SK-N-SH treated with all-trans-retinoic acid at 6 μM for 48 hours (cell line): ENCODE results near the gene GPR160.

ENCODE experiments used
- ATAC-seq: fragments of 200-7000 bp; cut with Tn5 transposase; 3 replicates; pipeline ENCODE4 v1.9.1; 2020; ENCODE audit warnings: mild to moderate bottlenecking, moderate library complexity
- ARNTL ChIP-seq: fragments of 450-650 bp; formaldehyde crosslinking; IDR thresholded peaks from 2 replicates; pipeline ENCODE4 v1.5.0; 2020; ENCODE audit warnings: low read depth, mild to moderate bottlenecking, moderate library complexity, borderline replicate concordance
- BACH2 ChIP-seq: fragments of 250-450 bp; sonication (Bioruptor Pico); IDR thresholded peaks from 2 replicates; pipeline ENCODE4 v1.9.0; 2021; ENCODE audit warnings: mild to moderate bottlenecking, borderline replicate concordance
- CREB5 ChIP-seq: fragments of 250-450 bp; sonication (Bioruptor Pico); IDR thresholded peaks from 2 replicates; pipeline ENCODE4 v1.5.1; 2020; ENCODE audit warnings: low read depth, mild to moderate bottlenecking, moderate library complexity
- CSDC2 ChIP-seq: fragments of 250-450 bp; sonication (Bioruptor Pico); IDR thresholded peaks from 2 replicates; pipeline ENCODE4 v1.5.0; 2020; ENCODE audit warnings: mild to moderate bottlenecking, moderate library complexity
- CSRNP3 ChIP-seq: fragments of 250-450 bp; sonication (Bioruptor Pico); IDR thresholded peaks from 2 replicates; pipeline ENCODE4 v1.5.1; 2021; ENCODE audit warnings: mild to moderate bottlenecking, moderate library complexity
- ESRRG ChIP-seq: fragments of 250-450 bp; sonication (Bioruptor Pico); IDR thresholded peaks from 2 replicates; pipeline ENCODE4 v1.6.1; 2021; ENCODE audit warnings: mild to moderate bottlenecking
- GLIS3 ChIP-seq: fragments of 250-450 bp; sonication (Bioruptor Pico); IDR thresholded peaks from 2 replicates; pipeline ENCODE4 v1.5.0; 2020; ENCODE audit warnings: mild to moderate bottlenecking, moderate library complexity
- ISL1 ChIP-seq: fragments of 250-450 bp; sonication (Bioruptor Pico); IDR thresholded peaks from 2 replicates; pipeline ENCODE4 v2.1.2; 2022; ENCODE audit warnings: mild to moderate bottlenecking, moderate library complexity
- OSR1 ChIP-seq: fragments of 250-450 bp; sonication (Bioruptor Pico); IDR thresholded peaks from 2 replicates; pipeline ENCODE4 v1.8.0; 2022; ENCODE audit warnings: moderate library complexity, mild to moderate bottlenecking, inconsistent platforms
- PATZ1 ChIP-seq: fragments of 250-450 bp; sonication (Bioruptor Pico); IDR thresholded peaks from 2 replicates; pipeline ENCODE4 v1.8.0; 2020; ENCODE audit warnings: mild to moderate bottlenecking, moderate library complexity, borderline replicate concordance
- POU6F1 ChIP-seq: fragments of 250-450 bp; sonication (Bioruptor Pico); IDR thresholded peaks from 2 replicates; pipeline ENCODE4 v1.8.0; 2021; ENCODE audit warnings: low read depth, mild to moderate bottlenecking, moderate library complexity, borderline replicate concordance
- RARB ChIP-seq: fragments of 250-450 bp; sonication (Bioruptor Pico); IDR thresholded peaks from 2 replicates; pipeline ENCODE4 v1.8.0; 2021; ENCODE audit warnings: mild to moderate bottlenecking, moderate library complexity
- SNAI2 ChIP-seq: fragments of 250-450 bp; sonication (Bioruptor Pico); IDR thresholded peaks from 2 replicates; pipeline ENCODE4 v1.5.0; 2020; ENCODE audit warnings: mild to moderate bottlenecking, moderate library complexity
- TOX ChIP-seq: fragments of 250-450 bp; sonication (Bioruptor Pico); IDR thresholded peaks from 2 replicates; pipeline ENCODE4 v1.8.0; 2021; ENCODE audit warnings: mild to moderate bottlenecking, moderate library complexity, borderline replicate concordance
- TSHZ2 ChIP-seq: fragments of 250-450 bp; sonication (Bioruptor Pico); IDR thresholded peaks from 2 replicates; pipeline ENCODE4 v1.5.0; 2020; ENCODE audit warnings: mild to moderate bottlenecking, moderate library complexity
- ZC3H10 ChIP-seq: fragments of 250-450 bp; sonication (Bioruptor Pico); IDR thresholded peaks from 2 replicates; pipeline ENCODE4 v1.5.1; 2021; ENCODE audit warnings: mild to moderate bottlenecking, moderate library complexity
- ZFP3 ChIP-seq: fragments of 250-450 bp; sonication (Bioruptor Pico); IDR thresholded peaks from 2 replicates; pipeline ENCODE4 v1.5.0; 2020; ENCODE audit warnings: mild to moderate bottlenecking, moderate library complexity
- ZFP30 ChIP-seq: fragments of 450-650 bp; formaldehyde crosslinking; IDR thresholded peaks from 2 replicates; pipeline ENCODE4 v1.5.0; 2022; ENCODE audit warnings: mild to moderate bottlenecking, moderate library complexity
- ZNF565 ChIP-seq: fragments of 450-650 bp; formaldehyde crosslinking; conservative IDR thresholded peaks from 2 replicates; pipeline ENCODE4 v1.5.0; 2020; ENCODE audit warnings: low read depth, mild to moderate bottlenecking, moderate library complexity
- ZNF70 ChIP-seq: fragments of 450-650 bp; formaldehyde crosslinking; IDR thresholded peaks from 2 replicates; pipeline ENCODE4 v1.5.0; 2020; ENCODE audit warnings: mild to moderate bottlenecking, moderate library complexity
- ZNF8 ChIP-seq: fragments of 450-650 bp; formaldehyde crosslinking; IDR thresholded peaks from 2 replicates; pipeline ENCODE4 v1.5.0; 2020; ENCODE audit warnings: mild to moderate bottlenecking, moderate library complexity

Gene GPR160

DNA sequence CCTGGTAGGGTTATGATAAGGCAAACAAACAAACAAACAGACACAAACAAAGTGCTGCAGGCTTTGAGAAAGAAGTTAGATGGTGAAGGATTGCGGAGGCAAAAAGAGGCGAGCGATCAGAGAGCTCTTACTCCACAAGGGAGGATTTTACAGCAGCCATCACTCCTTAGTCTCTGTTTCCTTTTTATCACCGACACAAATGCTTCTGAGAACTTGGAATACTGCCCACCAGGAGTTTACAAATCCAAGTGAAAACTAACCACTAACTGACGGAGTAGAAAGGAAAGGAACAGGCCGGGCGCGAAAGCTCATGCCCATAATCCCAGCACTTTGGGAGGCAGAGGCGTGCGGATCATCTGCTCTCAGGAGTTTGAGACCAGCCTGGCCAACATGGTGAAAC lies 35.6 kb upstream of the GPR160 start (continued):
- TF ChIP-seq CSRNP3 (CRISPR knock-in tag) = no peak

GRCh38 chr3:170002879-170003278 lies 34.9 kb upstream of the GPR160 start:
- no peak for ATAC-seq
- TF ChIP-seq CSDC2 (CRISPR knock-in tag) (no peak), ZFP30 (CRISPR knock-in tag) (no peak), ZFP3 (CRISPR knock-in tag) (no peak), ZC3H10 (CRISPR knock-in tag) (no peak), ESRRG (CRISPR knock-in tag) (no peak), TOX (CRISPR knock-in tag) (no peak), GLIS3 (no peak), ZNF565 (CRISPR knock-in tag) (no peak), ZNF70 (CRISPR knock-in tag) (no peak), OSR1 (CRISPR knock-in tag) (no peak), CREB5 (CRISPR knock-in tag) (no peak), BACH2 (CRISPR knock-in tag) (no peak), ARNTL (CRISPR knock-in tag) (no peak), ZNF8 (CRISPR knock-in tag) (no peak), ISL1 (no peak), RARB (CRISPR knock-in tag) (no peak), TSHZ2 (CRISPR knock-in tag) (no peak), CSRNP3 (CRISPR knock-in tag) (no peak), SNAI2 (CRISPR knock-in tag) (no peak)

- TF ChIP-seq PATZ1 (no peak), ZFP30 (CRISPR knock-in tag) (no peak), ZNF565 (CRISPR knock-in tag) (no peak), POU6F1 (CRISPR knock-in tag) (no peak), GLIS3 (no peak), CSDC2 (CRISPR knock-in tag) (no peak)
- ATAC-seq = no peak
Observed at GRCh38 chr3:170003881-170004356, 33.9 kb upstream of the GPR160 start.
